PFSK-1 (cell line): Measurements from ENCODE around the gene UHRF1.

Experiments used
- REST ChIP-seq, 2 experiments: IDR thresholded peaks; 2 replicates each; pipeline versions ENCODE4 v1.6.1 to v1.8.0; 2011 to 2012; ENCODE audit warnings: low read depth in 2 of 2, low read length in 2 of 2, control low read depth in 1 of 2, inconsistent platforms in 1 of 2, mild to moderate bottlenecking in 1 of 2, moderate library complexity in 1 of 2; ENCODE audit not compliant: insufficient read depth in 1 of 2
- SIN3A ChIP-seq: IDR thresholded peaks from 2 replicates; pipeline ENCODE4 v1.6.1; 2012; ENCODE audit warnings: mild to moderate bottlenecking, low read length, moderate library complexity, borderline replicate concordance; ENCODE audit not compliant: insufficient read depth
- TAF1 ChIP-seq: IDR thresholded peaks from 2 replicates; pipeline ENCODE4 v1.6.1; 2012; ENCODE audit warnings: low read length, control low read depth, borderline replicate concordance; ENCODE audit not compliant: insufficient read depth

DNA sequence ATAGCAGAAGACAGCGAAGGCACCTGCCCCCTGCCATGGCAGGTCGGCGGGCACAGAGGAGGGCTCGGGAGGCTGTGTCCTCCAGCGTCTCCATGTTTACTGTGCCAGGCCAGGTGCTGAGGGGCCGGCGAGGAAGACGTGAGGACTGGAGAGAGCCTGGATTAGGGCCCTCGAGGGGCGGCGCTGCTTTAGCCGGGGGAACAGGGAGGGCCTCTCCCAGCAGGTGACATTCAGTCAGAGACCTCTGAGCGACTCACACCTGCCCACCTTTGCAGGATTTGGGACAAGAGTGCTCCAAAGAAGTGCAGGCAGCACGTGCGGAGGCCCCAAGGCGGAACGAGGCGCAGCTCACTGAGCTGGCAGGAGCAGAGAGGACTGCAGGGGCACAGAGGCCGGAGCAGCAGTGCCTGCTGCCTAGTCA lies 77.2 kb downstream of the UHRF1 start:
- TF ChIP-seq REST (IDR thresholded peaks at IDR 0.05; ENCODE audit: insufficient read depth in 1 of 2, low read depth in 2 of 2, low read length in 2 of 2), result no peak
- TF ChIP-seq TAF1, result no peak
- TF ChIP-seq SIN3A, result no peak
